Measurements from ENCODE around the gene GBP7. TPM values are rescaled to one million over a fixed set of nuclear protein-coding genes. Genes with fewer than 3 reads are reported as not detected.

GBP7 gene
- total RNA-seq: not detected in 2 replicates

GRCh38 chr1:89175601-89176256 lies at the start of gene GBP7:
TSS of gene GBP7 (minus strand) at chr1:89176003. CDS start at chr1:89171935, 4,068 bp downstream.

DNA sequence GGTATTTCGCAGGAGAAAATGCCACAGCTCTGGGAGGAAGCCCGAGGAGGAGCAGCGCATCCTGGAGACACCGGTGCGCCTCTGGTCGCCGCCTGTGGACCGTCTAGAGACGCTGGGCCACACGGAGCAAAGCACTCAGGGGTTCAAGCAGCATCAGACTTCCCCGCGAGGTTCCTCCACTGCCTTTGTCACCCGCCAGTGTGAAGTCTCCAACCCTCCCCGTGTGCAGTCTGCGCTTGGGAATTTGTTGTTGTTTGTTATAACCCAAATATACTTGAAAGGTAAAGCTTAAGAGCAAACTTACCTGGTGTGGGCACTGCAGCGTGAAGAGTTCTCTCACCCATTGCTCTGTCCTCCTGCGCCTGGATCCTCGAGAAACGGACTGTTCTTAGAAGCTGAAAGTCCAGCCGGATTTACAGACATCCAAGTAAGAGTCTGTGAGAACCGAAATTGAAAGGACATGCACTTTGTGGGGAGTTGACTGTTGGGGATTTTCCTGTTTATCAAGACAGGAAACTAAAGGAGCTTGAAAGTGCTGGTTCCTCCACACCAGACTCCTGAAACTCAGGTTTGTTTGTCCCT lies 22.8 kb upstream of the GBP7 start, which contains the start of gene GBP4:
Gene GBP4, minus strand, starts transcription at position 452 of the 582 bp plus-strand sequence. Its CDS starts 108 bp downstream, at position 344.

DNA sequence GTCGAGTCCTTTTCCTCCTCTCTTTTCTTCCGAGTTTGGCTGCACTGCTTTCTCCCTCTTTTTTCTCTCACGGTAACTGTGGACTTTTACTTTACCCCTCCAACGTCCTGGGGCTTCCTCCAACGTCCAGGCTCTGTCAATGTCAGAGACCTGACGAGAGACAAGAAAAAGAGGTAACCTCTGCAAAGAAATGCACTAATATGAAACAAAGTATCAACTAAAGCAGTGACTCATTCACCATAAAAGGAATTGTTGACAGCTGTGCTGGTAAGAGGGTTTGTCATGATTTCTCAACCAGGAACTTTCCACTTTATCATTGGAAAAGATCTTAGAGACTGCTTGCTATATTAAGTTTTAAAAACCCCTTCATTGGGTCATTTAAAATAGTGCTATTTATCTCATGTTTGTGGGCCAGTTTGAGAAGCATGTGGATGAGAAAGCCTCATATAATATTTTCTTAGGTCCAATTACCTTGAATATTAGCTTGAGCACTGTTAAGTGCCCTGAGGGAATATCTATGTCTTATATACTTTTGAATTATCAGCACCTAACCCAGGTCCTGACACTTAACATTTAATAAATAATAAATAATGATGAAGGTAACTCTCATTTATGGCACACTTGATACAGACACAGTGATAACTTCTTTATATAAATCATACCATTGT lies 49.8 kb downstream of the GBP7 start, which contains the start of gene GBP2:
Gene GBP2, minus strand, starts transcription at position 202 of the 668 bp plus-strand sequence. CDS start 4,148 bp downstream, outside the sequence.

Other genes with a start within 250 kb of the GBP7 start
- 16.3 and 25.3 TPM in 2 replicates for gene KYAT3, start 183.4 kb downstream of the GBP7 start, total RNA-seq
- 8.2 and 12.9 TPM in 2 replicates for gene RBMXL1, start 183.4 kb downstream of the GBP7 start, total RNA-seq
- 7.1 and 9.2 TPM in 2 replicates for gene GBP3, start 153.1 kb downstream of the GBP7 start, total RNA-seq
- 14.0 and 15.4 TPM in 2 replicates for gene GBP1, start 110.8 kb downstream of the GBP7 start, total RNA-seq
- 28.8 and 30.5 TPM in 2 replicates for gene GBP2, start 49.9 kb downstream of the GBP7 start, total RNA-seq
- gene GBP4, start 22.9 kb upstream of the GBP7 start, total RNA-seq: 0.94 and 6.9 TPM in 2 replicates
- gene GBP5, start 96.9 kb upstream of the GBP7 start, total RNA-seq: 0.05 TPM in 1 of 2 replicates, not detected in the other
- not detected in 2 replicates for gene GBP6, start 188.1 kb upstream of the GBP7 start, total RNA-seq

Measured in cardiac ventricle fibroblast (primary cell).